EL (cell line): ENCODE measurements around the gene ACTL8.
A peak's percentile ranks its signal among the peaks of the same experiment; 100 is the strongest.

Experiments used
- DNase-seq: peaks from one replicate; pipeline ENCODE4 v3.0.0-alpha.2; 2016

ACTL8 gene

GRCh38 chr1:17772615-17773212 lies 17.6 kb downstream of the ACTL8 start:
- no peak for DNase-seq

DNA sequence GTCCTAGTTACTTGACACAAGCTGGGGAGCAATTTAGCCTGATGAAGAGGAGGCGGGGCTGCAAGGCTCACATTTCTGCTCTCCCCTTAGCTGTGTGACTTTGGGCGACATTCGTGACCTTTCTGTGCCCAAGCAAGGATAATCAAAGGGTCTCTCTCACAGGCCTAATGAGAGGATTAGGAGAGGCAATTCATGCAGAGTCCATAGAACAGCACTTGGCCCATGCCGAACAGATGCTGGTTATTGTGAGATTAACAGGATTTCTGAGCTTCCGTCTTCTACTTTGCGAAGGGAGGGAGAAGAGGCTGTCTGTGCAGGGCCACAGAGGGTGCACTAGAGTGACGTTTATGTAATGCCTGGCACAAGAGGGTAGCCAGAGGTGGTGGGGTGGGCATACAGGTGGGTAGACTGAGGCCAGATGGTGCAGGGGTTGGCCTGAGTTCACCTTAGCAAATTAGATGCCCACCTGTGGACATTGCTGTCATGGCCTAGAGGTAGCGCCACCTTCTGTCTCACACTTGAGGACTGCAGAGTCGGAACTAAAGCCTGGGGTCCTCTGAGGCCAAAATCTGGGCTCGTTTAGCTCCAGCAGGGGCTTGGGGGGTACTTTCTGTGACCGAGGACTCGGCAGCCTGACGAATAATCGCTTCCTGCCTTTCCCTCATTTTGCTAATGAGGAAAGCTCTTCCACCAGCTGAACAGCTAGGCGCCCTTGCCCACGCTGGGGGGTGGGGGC lies 18.6 kb downstream of the ACTL8 start:
- DNase-seq = no peak

DNA sequence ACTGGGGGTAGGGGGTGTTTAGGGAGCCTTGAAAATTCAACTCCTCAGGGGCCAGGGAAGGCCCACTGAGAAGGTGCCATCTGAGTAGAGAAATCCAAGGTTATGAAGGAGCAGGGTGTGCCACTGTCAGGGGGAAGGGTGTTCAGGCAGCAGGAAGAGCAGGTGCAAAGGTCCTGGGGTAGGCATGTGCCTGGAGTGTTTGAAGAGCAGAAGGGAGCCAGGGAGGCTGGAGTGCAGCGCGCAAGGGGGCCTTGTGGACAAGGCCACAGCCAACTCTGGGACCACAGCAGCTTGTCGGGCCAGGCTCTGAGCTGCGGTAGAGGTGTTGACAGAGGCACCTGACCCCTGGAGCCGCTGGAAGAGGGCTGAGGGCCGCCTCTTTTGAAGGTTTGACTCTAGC lies 19.3 kb downstream of the ACTL8 start:
- no peak for DNase-seq

DNA sequence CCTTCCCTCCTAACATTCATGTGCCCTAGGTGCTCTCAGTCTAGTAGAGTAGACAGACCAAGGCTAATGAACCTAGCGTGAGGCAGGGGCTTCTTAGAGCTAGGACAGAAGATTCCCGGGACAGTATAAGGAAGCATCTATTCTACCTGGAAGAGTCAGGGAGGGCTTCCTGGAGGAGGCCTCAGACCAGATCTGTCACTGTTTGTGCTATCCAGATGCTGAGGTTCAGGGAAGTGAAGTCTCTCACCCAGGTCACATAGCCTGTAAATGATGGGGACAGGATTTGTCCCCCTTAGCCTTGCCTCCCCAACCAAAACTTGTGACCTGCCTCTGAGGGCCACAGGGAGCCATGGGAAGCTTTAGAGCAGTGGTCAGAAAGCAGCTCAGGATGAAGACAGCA lies 20.7 kb downstream of the ACTL8 start:
- no peak for DNase-seq

DNA sequence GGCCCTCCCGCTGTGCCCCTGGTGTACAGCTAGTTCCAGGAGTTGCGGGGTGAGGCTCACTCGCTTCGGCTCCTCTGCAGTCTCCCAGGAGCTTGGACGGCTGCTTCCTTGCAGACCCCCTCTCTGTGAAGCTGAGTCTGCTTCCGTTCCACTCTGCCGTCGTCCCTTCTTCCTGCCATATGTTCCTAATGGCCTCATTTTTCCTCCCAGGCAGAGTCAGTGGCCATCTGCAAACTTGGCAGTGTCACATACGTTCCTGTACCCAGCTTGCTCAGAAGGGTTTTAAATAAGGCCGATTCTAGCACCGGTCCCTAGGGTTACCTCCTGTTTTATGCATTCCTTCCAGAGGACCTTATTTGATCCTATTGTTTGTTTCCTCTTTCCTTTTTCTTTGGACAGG lies 21.3 kb downstream of the ACTL8 start:
- DNase-seq = no peak

GRCh38 chr1:17777330-17777729 lies 22.2 kb downstream of the ACTL8 start:
- no peak for DNase-seq

- DNase-seq = no peak
These were observed 22.7 kb downstream of the ACTL8 start for GRCh38 chr1:17777818-17778217.

- no peak for DNase-seq
These were observed 25.8 kb downstream of the ACTL8 start for GRCh38 chr1:17780916-17781315.

DNA sequence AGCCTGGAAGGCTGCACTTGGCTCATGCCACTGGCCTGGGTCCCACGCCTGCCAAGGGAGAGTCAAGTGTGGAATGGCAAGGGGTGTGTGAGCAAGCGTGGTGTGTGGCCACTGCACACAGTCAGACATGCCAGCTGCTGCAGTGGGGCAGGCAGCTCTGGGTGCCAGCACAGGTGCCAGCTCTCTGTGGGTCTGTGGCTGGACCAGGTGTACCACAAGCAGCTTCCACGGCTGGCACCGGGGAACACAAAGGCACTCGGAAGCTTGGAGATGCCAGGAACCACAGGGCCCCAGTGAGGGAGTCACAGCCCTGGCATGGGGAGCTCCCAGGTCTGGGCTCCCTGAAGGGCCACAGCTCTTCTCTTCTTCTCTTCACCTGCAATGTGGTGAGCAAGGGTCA lies 34.8 kb downstream of the ACTL8 start:
- no peak for DNase-seq

- DNase-seq = no peak
These were observed 35.4 kb downstream of the ACTL8 start for GRCh38 chr1:17790383-17791054.

GRCh38 chr1:17791055-17791390 lies 35.9 kb downstream of the ACTL8 start:
- DNase-seq = no peak

GRCh38 chr1:17791480-17791879 lies 36.3 kb downstream of the ACTL8 start:
- DNase-seq = no peak

GRCh38 chr1:17792421-17792820 lies 37.3 kb downstream of the ACTL8 start:
- no peak for DNase-seq

DNA sequence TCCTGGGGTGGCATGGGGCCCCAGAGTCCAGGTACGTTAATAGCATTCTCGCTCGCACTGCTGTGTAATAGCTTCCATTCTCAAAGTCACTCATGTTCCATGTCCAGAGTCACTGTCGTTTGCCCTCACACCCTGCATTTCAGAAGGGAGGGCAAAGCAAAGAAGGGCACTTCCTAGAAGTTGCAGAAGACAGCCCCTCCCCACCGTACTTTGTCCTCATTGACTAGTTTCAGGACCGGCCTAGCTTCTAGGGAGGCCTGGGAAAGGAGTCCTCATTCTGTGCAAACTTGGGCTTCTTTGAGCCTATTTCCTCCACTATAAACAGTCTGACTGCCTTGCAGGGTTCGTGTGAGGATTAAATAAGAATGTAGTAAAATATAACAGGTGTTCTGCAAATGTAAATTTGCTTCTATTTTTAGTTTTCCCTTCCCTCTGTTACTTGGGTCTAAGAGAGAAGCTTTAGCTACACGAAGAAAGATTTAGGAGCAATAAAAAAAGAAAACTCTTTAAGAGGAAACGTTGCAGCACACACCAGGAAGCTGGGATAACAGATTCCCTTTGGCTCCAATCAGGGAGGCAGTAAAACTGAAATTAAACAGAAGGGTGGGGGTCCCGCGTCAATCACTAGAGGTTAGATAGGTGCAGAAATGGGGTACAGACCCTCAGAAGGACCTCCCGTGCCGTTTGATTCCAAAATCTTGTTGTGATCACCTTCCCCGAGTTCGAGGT lies 40.1 kb downstream of the ACTL8 start:
- DNase-seq = no peak

DNA sequence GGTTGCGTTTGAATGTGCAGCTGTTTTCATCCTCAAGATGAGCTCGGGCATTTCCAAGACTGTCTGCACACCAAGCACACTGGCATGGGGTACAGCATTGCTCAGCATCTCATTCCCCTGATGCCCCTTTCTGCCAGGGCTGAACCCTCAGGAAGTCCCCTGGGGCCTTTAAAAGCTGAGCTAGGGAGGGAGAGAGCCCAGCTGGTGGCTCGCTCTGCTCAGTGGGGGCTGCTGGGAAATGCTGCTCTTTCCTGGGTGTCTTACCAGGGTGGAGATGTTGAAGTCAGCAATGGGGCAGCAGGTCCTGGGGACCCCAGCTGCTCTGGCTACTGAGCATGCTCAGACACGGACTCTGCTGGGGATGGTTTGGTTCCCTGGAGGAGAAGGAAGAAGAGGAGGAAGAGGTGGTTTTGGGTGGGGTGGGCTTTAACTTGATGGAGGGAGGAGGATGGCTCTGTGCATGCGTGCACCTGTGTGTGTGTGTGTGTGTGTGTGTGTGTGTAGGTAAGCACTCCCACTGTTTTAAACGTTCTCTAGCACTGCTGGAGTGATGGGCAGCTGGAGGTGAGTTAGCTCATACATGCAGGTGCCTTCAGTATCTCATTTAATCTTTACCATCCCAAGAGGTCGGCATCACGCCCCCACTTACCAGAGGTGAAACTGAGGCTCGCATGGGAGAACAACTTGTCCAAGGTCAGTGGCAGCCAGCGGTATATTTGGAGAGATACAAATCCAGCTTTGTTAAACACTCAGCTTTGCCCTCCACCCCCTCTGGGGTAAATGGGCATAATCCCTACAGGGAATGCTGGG lies 40.9 kb downstream of the ACTL8 start:
- no peak for DNase-seq

DNA sequence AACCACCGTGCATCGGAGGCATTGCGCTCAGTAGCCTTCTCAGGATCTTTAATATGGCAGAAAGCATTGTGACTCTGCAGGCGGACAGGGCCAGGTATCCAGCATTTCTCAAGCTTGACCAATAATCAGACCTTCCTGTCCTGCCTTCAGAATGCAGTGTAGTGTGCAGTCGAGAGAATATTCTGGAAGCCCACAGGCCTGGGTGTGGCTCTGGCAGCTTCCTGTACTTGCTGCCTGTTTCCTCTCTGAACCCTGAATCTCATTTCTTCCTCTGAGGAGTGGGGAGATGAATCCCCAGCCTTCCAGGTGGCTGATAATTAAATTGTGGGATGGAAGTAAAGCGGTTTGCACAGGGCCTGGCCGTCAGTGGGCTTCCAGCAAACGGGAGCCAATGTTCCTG lies 42.3 kb downstream of the ACTL8 start:
- DNase-seq = no peak

DNA sequence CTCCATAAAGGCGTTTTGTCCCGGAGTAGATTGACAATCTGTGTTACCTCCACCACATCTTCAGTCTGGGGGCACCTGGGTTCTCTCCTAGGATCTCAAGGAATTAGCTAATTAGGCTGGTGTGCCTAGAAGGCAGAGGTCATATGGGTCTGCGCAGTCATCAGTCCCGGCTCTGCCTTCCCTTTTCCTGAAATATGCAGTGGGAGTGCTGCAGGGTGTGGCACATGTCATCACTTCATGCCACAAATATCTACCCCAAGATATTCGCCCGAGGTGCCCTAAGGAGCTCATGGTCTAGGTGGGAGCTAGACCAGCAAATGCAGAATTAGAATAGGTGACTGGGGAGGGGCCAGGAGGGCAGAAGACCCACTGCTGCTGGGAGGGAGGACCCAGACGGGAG lies 42.9 kb downstream of the ACTL8 start:
- peak; percentile 18 for DNase-seq

DNA sequence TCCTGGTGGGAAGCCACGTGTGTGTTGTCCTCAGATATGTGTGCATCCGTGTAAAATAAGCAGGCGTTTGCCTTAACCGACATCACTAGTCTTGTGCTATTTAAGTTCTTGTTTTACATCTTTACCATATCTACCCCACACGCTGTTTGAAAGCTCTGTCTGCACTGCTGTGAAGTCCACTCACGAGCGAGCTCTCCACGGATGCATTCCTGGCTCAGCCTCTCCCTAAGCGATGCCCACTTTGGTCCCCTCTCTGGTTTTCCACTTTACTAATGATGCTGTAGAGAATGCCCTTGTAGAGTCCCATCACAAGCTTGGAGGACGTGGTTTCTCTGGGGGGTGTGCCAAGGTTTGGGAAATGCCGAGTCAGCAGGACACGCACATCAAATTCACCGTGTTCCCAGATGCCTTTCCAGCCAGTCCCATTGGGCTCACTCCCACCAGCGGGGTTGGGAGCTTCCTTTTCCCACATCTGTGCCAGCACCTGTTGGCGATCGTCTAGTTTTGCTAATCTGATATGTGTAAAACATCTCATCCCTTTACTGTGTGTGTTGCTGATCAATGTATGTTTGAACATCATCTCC lies 43.8 kb downstream of the ACTL8 start:
- no peak for DNase-seq

DNA sequence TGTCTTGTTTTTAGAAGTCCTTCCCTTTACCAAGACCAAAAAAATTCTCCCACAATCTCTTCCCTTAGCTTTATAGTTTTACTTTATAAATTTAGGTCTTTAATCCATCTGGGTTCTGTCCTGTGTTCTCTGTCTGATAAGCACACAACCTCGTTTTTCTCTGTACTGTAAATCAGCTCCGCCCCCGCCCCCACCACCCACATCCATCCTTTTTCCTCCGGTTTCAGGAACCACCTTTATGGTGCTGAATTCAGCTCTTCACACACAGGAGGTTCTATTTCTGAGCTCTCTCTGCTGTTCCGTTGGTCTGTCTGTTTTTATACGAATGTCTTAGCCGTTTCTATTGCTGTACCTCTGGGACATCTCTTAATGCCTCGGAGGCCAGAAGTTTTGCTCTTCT lies 44.5 kb downstream of the ACTL8 start:
- DNase-seq = no peak

GRCh38 chr1:17802164-17802563 lies 47.0 kb downstream of the ACTL8 start:
- DNase-seq = peak; percentile 67

- DNase-seq = no peak
These were observed 47.8 kb downstream of the ACTL8 start for GRCh38 chr1:17802945-17803344.

DNA sequence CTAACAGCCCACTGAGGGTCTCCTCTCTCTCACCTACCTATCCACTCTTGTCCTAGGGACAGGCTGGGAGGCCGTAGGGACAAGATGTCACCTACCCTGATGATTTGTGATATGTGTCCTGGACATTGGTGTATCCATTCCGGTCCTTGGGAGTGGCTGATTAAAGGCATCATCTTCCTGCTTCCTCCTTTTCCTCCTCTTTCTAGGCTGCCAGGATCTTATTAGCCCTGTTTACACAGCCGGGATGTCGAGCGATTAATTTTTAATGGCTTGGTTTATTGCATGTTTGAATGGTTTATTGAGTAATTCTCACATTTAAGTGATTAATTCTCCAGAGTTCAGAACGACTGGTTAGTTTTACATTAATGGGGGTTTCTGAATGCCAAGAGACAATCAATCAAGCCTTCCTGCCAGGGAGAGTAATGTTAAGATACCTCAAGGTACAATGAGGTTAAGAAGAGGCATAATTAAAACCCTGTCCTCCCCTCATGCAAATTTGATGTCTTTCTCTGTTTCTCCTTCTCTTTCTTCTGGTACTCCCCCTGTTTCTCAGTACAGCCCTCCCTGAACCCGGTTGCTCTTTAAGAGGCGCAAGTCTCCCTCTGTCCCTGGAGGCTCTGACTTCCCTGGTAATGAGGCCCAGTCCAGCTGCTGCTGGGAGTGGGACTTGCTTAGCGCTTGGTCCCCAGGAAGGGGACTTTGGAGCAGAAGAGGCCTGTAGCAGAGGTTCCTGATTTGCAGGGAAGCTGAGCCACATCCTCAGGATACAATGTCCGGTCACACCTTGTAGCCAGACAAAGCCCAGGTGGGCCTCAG lies 50.9 kb downstream of the ACTL8 start:
- no peak for DNase-seq
